ENCODE measurements around the gene RIPK1. TPM values are rescaled to one million over a fixed set of nuclear protein-coding genes. Genes with fewer than 3 reads are reported as not detected.

RIPK1 gene
- total and polyA plus RNA-seq, 9 of the 15 experiments (the other 6 are each of a cell fraction or from before 2014, with no cell fraction given): 3.8 to 24.9 (median 17.7) TPM

DNA sequence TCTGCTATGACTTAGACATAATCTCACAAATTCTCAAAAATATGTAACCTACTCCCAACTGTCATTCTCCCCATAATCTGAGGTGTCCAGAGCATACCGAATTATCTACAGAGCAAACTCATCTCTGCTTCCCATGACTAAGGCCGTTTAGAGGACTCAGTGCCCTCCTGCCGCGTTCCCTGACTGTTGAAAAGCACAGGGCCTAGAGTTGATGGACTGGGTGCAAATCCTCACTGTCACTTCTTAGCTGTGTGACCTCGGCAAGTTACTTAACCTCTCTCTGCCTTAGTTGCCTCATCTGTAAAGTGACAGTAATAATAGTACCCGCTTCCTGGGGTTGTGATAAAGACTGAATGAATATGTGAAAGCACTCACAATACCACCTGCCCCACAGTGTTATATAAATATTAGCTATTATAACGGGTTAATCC is 93.8 kb downstream of the RIPK1 start (continued):
- TF ChIP-seq ETV5 (CRISPR knock-in tag; IDR thresholded peaks at IDR 0.05; ENCODE audit: low read depth) (no peak; the same call in 1 of the 2 replicates), FOXA1 (IDR thresholded peaks at IDR 0.05; ENCODE audit: borderline replicate concordance) (no peak), SMARCB1 (IDR thresholded peaks at IDR 0.05; ENCODE audit: insufficient read length, low read depth) (no peak), GATAD2A (IDR thresholded peaks at IDR 0.05) (no peak), CCAR2 (IDR thresholded peaks at IDR 0.05; ENCODE audit: low read depth, low read length) (no peak), NR3C1 (CRISPR knock-in tag; IDR thresholded peaks at IDR 0.05) (no peak), ILF3 (IDR thresholded peaks at IDR 0.05; ENCODE audit: borderline replicate concordance) (peak; percentile 63; the same call in 1 of the 2 replicates), HNRNPH1 (optimal IDR thresholded peaks at IDR 0.05; ENCODE audit: low read depth, low read length) (no peak), HDAC1 (IDR thresholded peaks at IDR 0.05) (peak in 1 of 2 experiments; percentile 49; a peak in 2 of 4 replicates), SMARCE1 (IDR thresholded peaks at IDR 0.05) (peak; percentile 66), ZBTB8A (IDR thresholded peaks at IDR 0.05; ENCODE audit: partially characterized antibody) (no peak), NFE2L1 (tag; IDR thresholded peaks at IDR 0.05; ENCODE audit: borderline replicate concordance, low read depth) (no peak), SIN3A (IDR thresholded peaks at IDR 0.05; ENCODE audit: borderline replicate concordance in 2 of 2, control insufficient read depth in 1 of 2, low read depth in 2 of 2, low read length in 2 of 2) (no peak)
- TF ChIP-seq, protein P1, sequence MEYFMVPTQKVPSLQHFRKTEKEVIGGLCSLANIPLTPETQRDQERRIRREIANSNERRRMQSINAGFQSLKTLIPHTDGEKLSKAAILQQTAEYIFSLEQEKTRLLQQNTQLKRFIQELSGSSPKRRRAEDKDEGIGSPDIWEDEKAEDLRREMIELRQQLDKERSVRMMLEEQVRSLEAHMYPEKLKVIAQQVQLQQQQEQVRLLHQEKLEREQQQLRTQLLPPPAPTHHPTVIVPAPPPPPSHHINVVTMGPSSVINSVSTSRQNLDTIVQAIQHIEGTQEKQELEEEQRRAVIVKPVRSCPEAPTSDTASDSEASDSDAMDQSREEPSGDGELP (CRISPR knock-in tag; IDR thresholded peaks at IDR 0.05; ENCODE audit: borderline replicate concordance): no peak
- TF ChIP-seq, protein P2, sequence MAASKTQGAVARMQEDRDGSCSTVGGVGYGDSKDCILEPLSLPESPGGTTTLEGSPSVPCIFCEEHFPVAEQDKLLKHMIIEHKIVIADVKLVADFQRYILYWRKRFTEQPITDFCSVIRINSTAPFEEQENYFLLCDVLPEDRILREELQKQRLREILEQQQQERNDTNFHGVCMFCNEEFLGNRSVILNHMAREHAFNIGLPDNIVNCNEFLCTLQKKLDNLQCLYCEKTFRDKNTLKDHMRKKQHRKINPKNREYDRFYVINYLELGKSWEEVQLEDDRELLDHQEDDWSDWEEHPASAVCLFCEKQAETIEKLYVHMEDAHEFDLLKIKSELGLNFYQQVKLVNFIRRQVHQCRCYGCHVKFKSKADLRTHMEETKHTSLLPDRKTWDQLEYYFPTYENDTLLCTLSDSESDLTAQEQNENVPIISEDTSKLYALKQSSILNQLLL (CRISPR knock-in tag; IDR thresholded peaks at IDR 0.05; ENCODE audit: borderline replicate concordance): no peak
- TF ChIP-seq, protein P3, sequence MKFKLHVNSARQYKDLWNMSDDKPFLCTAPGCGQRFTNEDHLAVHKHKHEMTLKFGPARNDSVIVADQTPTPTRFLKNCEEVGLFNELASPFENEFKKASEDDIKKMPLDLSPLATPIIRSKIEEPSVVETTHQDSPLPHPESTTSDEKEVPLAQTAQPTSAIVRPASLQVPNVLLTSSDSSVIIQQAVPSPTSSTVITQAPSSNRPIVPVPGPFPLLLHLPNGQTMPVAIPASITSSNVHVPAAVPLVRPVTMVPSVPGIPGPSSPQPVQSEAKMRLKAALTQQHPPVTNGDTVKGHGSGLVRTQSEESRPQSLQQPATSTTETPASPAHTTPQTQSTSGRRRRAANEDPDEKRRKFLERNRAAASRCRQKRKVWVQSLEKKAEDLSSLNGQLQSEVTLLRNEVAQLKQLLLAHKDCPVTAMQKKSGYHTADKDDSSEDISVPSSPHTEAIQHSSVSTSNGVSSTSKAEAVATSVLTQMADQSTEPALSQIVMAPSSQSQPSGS (CRISPR knock-in tag; IDR thresholded peaks at IDR 0.05): no peak
- TF ChIP-seq, protein P4, sequence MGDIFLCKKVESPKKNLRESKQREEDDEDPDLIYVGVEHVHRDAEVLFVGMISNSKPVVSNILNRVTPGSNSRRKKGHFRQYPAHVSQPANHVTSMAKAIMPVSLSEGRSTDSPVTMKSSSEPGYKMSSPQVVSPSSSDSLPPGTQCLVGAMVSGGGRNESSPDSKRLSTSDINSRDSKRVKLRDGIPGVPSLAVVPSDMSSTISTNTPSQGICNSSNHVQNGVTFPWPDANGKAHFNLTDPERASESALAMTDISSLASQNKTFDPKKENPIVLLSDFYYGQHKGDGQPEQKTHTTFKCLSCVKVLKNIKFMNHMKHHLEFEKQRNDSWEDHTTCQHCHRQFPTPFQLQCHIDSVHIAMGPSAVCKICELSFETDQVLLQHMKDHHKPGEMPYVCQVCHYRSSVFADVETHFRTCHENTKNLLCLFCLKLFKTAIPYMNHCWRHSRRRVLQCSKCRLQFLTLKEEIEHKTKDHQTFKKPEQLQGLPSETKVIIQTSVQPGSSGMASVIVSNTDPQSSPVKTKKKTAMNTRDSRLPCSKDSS (IDR thresholded peaks at IDR 0.05; ENCODE audit: low read depth, partially characterized antibody): no peak
- TF ChIP-seq, protein P5, sequence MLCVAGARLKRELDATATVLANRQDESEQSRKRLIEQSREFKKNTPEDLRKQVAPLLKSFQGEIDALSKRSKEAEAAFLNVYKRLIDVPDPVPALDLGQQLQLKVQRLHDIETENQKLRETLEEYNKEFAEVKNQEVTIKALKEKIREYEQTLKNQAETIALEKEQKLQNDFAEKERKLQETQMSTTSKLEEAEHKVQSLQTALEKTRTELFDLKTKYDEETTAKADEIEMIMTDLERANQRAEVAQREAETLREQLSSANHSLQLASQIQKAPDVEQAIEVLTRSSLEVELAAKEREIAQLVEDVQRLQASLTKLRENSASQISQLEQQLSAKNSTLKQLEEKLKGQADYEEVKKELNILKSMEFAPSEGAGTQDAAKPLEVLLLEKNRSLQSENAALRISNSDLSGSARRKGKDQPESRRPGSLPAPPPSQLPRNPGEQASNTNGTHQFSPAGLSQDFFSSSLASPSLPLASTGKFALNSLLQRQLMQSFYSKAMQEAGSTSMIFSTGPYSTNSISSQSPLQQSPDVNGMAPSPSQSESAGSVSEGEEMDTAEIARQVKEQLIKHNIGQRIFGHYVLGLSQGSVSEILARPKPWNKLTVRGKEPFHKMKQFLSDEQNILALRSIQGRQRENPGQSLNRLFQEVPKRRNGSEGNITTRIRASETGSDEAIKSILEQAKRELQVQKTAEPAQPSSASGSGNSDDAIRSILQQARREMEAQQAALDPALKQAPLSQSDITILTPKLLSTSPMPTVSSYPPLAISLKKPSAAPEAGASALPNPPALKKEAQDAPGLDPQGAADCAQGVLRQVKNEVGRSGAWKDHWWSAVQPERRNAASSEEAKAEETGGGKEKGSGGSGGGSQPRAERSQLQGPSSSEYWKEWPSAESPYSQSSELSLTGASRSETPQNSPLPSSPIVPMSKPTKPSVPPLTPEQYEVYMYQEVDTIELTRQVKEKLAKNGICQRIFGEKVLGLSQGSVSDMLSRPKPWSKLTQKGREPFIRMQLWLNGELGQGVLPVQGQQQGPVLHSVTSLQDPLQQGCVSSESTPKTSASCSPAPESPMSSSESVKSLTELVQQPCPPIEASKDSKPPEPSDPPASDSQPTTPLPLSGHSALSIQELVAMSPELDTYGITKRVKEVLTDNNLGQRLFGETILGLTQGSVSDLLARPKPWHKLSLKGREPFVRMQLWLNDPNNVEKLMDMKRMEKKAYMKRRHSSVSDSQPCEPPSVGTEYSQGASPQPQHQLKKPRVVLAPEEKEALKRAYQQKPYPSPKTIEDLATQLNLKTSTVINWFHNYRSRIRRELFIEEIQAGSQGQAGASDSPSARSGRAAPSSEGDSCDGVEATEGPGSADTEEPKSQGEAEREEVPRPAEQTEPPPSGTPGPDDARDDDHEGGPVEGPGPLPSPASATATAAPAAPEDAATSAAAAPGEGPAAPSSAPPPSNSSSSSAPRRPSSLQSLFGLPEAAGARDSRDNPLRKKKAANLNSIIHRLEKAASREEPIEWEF (CRISPR knock-in tag; IDR thresholded peaks at IDR 0.05): no peak
